ENCODE data around the gene GAD2.
A peak's percentile ranks its signal among the peaks of the same experiment; 100 is the strongest.
"Not testable (repeated sequence)": the region's sequence is repeated elsewhere in the genome, so short reads cannot be mapped to it uniquely, and the experiment has no call there.

GAD2 gene

GRCh38 chr10:26326851-26327250 lies 110.3 kb downstream of the GAD2 start:
- no peak for DNase-seq

GRCh38 chr10:26327811-26328210 lies 111.2 kb downstream of the GAD2 start:
- no peak for DNase-seq

GRCh38 chr10:26331371-26331770 lies 114.8 kb downstream of the GAD2 start:
- no peak for DNase-seq

GRCh38 chr10:26334232-26334931 lies 117.8 kb downstream of the GAD2 start:
- no peak for DNase-seq

- peak; percentile 3 to 14 for DNase-seq
Observed at GRCh38 chr10:26334932-26335573, 118.5 kb downstream of the GAD2 start.

- DNase-seq = no peak
Observed at GRCh38 chr10:26335574-26336093, 119.1 kb downstream of the GAD2 start.

- no peak for DNase-seq
Observed at GRCh38 chr10:26336979-26337378, 120.4 kb downstream of the GAD2 start.

GRCh38 chr10:26341701-26342100 lies 125.1 kb downstream of the GAD2 start:
- no peak for DNase-seq

- not testable (repeated sequence) for DNase-seq
Observed at GRCh38 chr10:26348821-26349417, 132.3 kb downstream of the GAD2 start.

All from NCI-H187 (cell line).